H1 (cell line): ENCODE data around the gene PIANP. TPM values are rescaled to one million over a fixed set of nuclear protein-coding genes. Genes with fewer than 3 reads are reported as not detected.

Source experiments
- EP300 ChIP-seq, 2 experiments: IDR thresholded peaks; 1 replicate in 1 of 2; 2 replicates in 1 of 2; pipeline ENCODE4 v1.6.1; 2011 to 2012; ENCODE audit warnings: low read depth in 2 of 2, low read length in 2 of 2, mild to moderate bottlenecking in 2 of 2, borderline replicate concordance in 1 of 2, inconsistent platforms in 1 of 2, moderate library complexity in 1 of 2
- KDM4A ChIP-seq: IDR thresholded peaks from one replicate; pipeline ENCODE4 v1.7.1; 2012; ENCODE audit warnings: low read depth, mild to moderate bottlenecking, moderate library complexity, low read length, inconsistent platforms; ENCODE audit not compliant: severe bottlenecking
- SP4 ChIP-seq: IDR thresholded peaks from 2 replicates; pipeline ENCODE4 v1.6.1; 2012; ENCODE audit warnings: low read length, inconsistent platforms
- SRF ChIP-seq: IDR thresholded peaks from 2 replicates; pipeline ENCODE4 v1.6.1; 2011; ENCODE audit warnings: mild to moderate bottlenecking, low read depth, low read length, moderate library complexity
- polyA plus RNA-seq, 7 experiments: library from polyadenylated mRNA; depleted of rRNA in 3 of 7; stranded (reverse) in 5 of 7; unstranded in 2 of 7; fragments of >200 nt in 5 of 7; fragments of 200-250 nt in 2 of 7; gene quantifications; 1 replicate in 5 of 7; 2 replicates in 1 of 7; 4 replicates in 1 of 7; pipeline versions ENCODE4 v1.2.1 to v1.2.3, GENCODE V29; 2011 to 2013; ENCODE audit warnings: missing spikeins in 2 of 7, mixed read lengths in 2 of 7
- total RNA-seq: library from RNA; stranded (reverse); fragmentation: NEBNext Ultra II Directional; extraction: Animal tissue kit (Norgen Biotek cat#: 25700); gene quantifications from 2 replicates; pipeline ENCODE4 v1.2.1, GENCODE V29; 2021

Gene PIANP
- total and polyA plus RNA-seq, 2 of the 8 experiments (the other 6 are each of a cell fraction or from before 2014, with no cell fraction given): 6.3 to 9.8 TPM

GRCh38 chr12:6699259-6699988 is 1.2 kb downstream of the PIANP start (continued):
- TF ChIP-seq SP4: no peak
- TF ChIP-seq EP300 (IDR thresholded peaks at IDR 0.05; ENCODE audit: borderline replicate concordance in 1 of 2, low read depth in 2 of 2, low read length in 2 of 2): no peak
- TF ChIP-seq SRF: no peak
- TF ChIP-seq KDM4A: no peak
- TF ChIP-seq, all 59 proteins: peak for 2
